H9 (cell line): Measurements from ENCODE around the gene HACE1. TPM values are rescaled to one million over a fixed set of nuclear protein-coding genes. Genes with fewer than 3 reads are reported as not detected.

ENCODE experiments used
- DNase-seq: peaks from one replicate; pipeline ENCODE4 v3.0.0-alpha.2; 2017
- H2AFZ ChIP-seq: one replicate; pipeline ENCODE4 v1.6.1; 2013; ENCODE audit warnings: mild to moderate bottlenecking, low read length, control low read depth, moderate library complexity
- H2AK5ac ChIP-seq: 2 replicates; pipeline ENCODE4 v1.6.1; 2013; ENCODE audit warnings: low read length, control low read depth, mixed read lengths; ENCODE audit not compliant: insufficient read length
- H2BK120ac ChIP-seq: one replicate; pipeline ENCODE4 v1.6.1; 2013; ENCODE audit warnings: low read depth, mild to moderate bottlenecking, low read length, control low read depth, inconsistent platforms; ENCODE audit not compliant: poor library complexity, severe bottlenecking
- H2BK12ac ChIP-seq: 2 replicates; pipeline ENCODE4 v1.6.1; 2013; ENCODE audit warnings: low read length, control low read depth, mixed read lengths, low read depth; ENCODE audit not compliant: insufficient read length
- H2BK15ac ChIP-seq: 2 replicates; pipeline ENCODE4 v1.6.1; 2013; ENCODE audit warnings: low read depth, low read length, control low read depth
- H2BK20ac ChIP-seq: one replicate; pipeline ENCODE4 v1.6.1; 2013; ENCODE audit warnings: low read depth, mild to moderate bottlenecking, low read length, control low read depth, inconsistent platforms; ENCODE audit not compliant: poor library complexity, severe bottlenecking
- H2BK5ac ChIP-seq: 2 replicates; pipeline ENCODE4 v1.6.1; 2013; ENCODE audit warnings: low read length, control low read depth, mixed read lengths; ENCODE audit not compliant: insufficient read length
- H3K14ac ChIP-seq: 2 replicates; pipeline ENCODE4 v1.6.1; 2013; ENCODE audit warnings: low read length, control low read depth; ENCODE audit not compliant: insufficient read depth
- H3K18ac ChIP-seq: 2 replicates; pipeline ENCODE4 v1.6.1; 2013; ENCODE audit warnings: low read depth, mild to moderate bottlenecking, mixed read lengths, low read length, control low read depth; ENCODE audit not compliant: insufficient read length
- H3K23ac ChIP-seq: 2 replicates; pipeline ENCODE4 v1.6.1; 2013; ENCODE audit warnings: low read length, control low read depth, mixed read lengths, low read depth; ENCODE audit not compliant: insufficient read length
- H3K23me2 ChIP-seq: 2 replicates; pipeline ENCODE4 v1.6.1; 2013; ENCODE audit warnings: low read depth, mild to moderate bottlenecking, mixed read lengths, low read length, control low read depth; ENCODE audit not compliant: insufficient read length, poor library complexity, severe bottlenecking
- H3K27ac ChIP-seq: 2 replicates; pipeline ENCODE4 v1.5.1; 2013; ENCODE audit warnings: low read length, control low read depth, mixed read lengths, low read depth; ENCODE audit not compliant: insufficient read length
- H3K27me3 ChIP-seq: 2 replicates; pipeline ENCODE4 v1.6.1; 2013; ENCODE audit warnings: low read length, control low read depth, inconsistent platforms; ENCODE audit not compliant: insufficient read depth
- H3K4ac ChIP-seq: 2 replicates; pipeline ENCODE4 v1.6.1; 2013; ENCODE audit warnings: low read depth, mild to moderate bottlenecking, control low read depth, inconsistent platforms, low read length, moderate library complexity
- H3K4me1 ChIP-seq: 2 replicates; pipeline ENCODE4 v1.6.1; 2013; ENCODE audit warnings: low read length, control low read depth, inconsistent platforms; ENCODE audit not compliant: insufficient read depth
- H3K4me2 ChIP-seq: 2 replicates; pipeline ENCODE4 v1.6.1; 2013; ENCODE audit warnings: low read length, control low read depth, mixed read lengths; ENCODE audit not compliant: insufficient read length, insufficient read depth
- H3K56ac ChIP-seq: 2 replicates; pipeline ENCODE4 v1.6.1; 2013; ENCODE audit warnings: low read depth, mild to moderate bottlenecking, mixed read lengths, low read length, control low read depth; ENCODE audit not compliant: insufficient read length
- H3K79me1 ChIP-seq: 2 replicates; pipeline ENCODE4 v1.6.1; 2013; ENCODE audit warnings: low read depth, mild to moderate bottlenecking, moderate library complexity, low read length, control low read depth, inconsistent platforms; ENCODE audit not compliant: insufficient read depth, poor library complexity, severe bottlenecking
- H3K79me2 ChIP-seq: 2 replicates; pipeline ENCODE4 v1.6.1; 2013; ENCODE audit warnings: low read length, control low read depth, inconsistent platforms; ENCODE audit not compliant: insufficient read depth
- H3K9ac ChIP-seq: 2 replicates; pipeline ENCODE4 v1.6.1; 2013; ENCODE audit warnings: low read length, control low read depth, mixed read lengths; ENCODE audit not compliant: insufficient read length; ENCODE audit errors: extremely low read depth
- H3K9me3 ChIP-seq: one replicate; pipeline ENCODE4 v1.6.1; 2013; ENCODE audit warnings: low read depth, low read length, inconsistent platforms; ENCODE audit not compliant: control insufficient read depth
- H3T11ph ChIP-seq: one replicate; pipeline ENCODE4 v1.6.1; 2013; ENCODE audit warnings: mild to moderate bottlenecking, low read length, control low read depth, inconsistent platforms
- H4K20me1 ChIP-seq: one replicate; pipeline ENCODE4 v1.6.1; 2013; ENCODE audit not compliant: control insufficient read depth, insufficient read length, insufficient read depth
- H4K5ac ChIP-seq: 2 replicates; pipeline ENCODE4 v1.6.1; 2013; ENCODE audit warnings: low read depth, mild to moderate bottlenecking, mixed read lengths, low read length, control low read depth; ENCODE audit not compliant: insufficient read length
- H4K8ac ChIP-seq: replicated peaks from 2 replicates; pipeline ENCODE4 v1.6.1; 2013; ENCODE audit warnings: low read length, control low read depth, mixed read lengths, low read depth; ENCODE audit not compliant: insufficient read length
- H4K91ac ChIP-seq: 2 replicates; pipeline ENCODE4 v1.6.1; 2013; ENCODE audit warnings: low read depth, mild to moderate bottlenecking, moderate library complexity, mixed read lengths, low read length, control low read depth; ENCODE audit not compliant: insufficient read length
- H3K27ac Mint-ChIP-seq, 3 experiments: 2 replicates in 2 of 3; 3 replicates in 1 of 3; pipeline ENCODE4 v1.8.0; 2020 to 2021; ENCODE audit warnings: mixed read lengths in 3 of 3, mild to moderate bottlenecking in 1 of 3, moderate library complexity in 1 of 3
- H3K27me3 Mint-ChIP-seq: 2 replicates; pipeline ENCODE4 v1.8.0; 2021; ENCODE audit warnings: low read depth, mild to moderate bottlenecking, moderate library complexity, mixed read lengths
- H3K36me3 Mint-ChIP-seq, 3 experiments: 2 replicates in 2 of 3; 3 replicates in 1 of 3; pipeline ENCODE4 v1.8.0; 2020 to 2021; ENCODE audit warnings: low read depth in 3 of 3, mixed read lengths in 3 of 3; ENCODE audit not compliant: insufficient read depth in 1 of 3
- H3K4me1 Mint-ChIP-seq, 2 experiments: 2 replicates each; pipeline ENCODE4 v1.8.0; 2020; ENCODE audit warnings: mixed read lengths in 2 of 2
- H3K4me3 Mint-ChIP-seq, 2 experiments: 2 replicates in 1 of 2; 3 replicates in 1 of 2; pipeline ENCODE4 v1.8.0; 2020 to 2021; ENCODE audit warnings: mild to moderate bottlenecking in 2 of 2, mixed read lengths in 2 of 2, moderate library complexity in 1 of 2
- H3K9me3 Mint-ChIP-seq, 2 experiments: 2 replicates in 1 of 2; 3 replicates in 1 of 2; pipeline ENCODE4 v1.8.0; 2020; ENCODE audit warnings: mild to moderate bottlenecking in 2 of 2, mixed read lengths in 2 of 2, moderate library complexity in 1 of 2
- WGBS: extraction: QIAGEN DNeasy Blood & Tissue Kit; methylation state at CpG from one replicate; pipeline ENCODE4 v1.1.7; 2013; ENCODE audit warnings: missing lambda C conversion rate, low lambda C conversion rate, mixed read lengths; ENCODE audit not compliant: insufficient read length; ENCODE audit errors: extremely low coverage; 5-methylcytosine and 5-hydroxymethylcytosine counted together
- total RNA-seq: library from RNA; stranded (reverse); gene quantifications from 2 replicates; pipeline ENCODE4 v1.2.1, GENCODE V29; 2021
- TF ChIP-seq, protein P1 (sequence below): fragments of 200-600 bp; sonication (generic); conservative IDR thresholded peaks from 3 replicates; pipeline ENCODE4 v1.8.0; 2021; ENCODE audit warnings: antibody characterized with exemption, mild to moderate bottlenecking

Gene HACE1
- total RNA-seq, 1 experiment from 2014 or later = 18.0 TPM

DNA sequence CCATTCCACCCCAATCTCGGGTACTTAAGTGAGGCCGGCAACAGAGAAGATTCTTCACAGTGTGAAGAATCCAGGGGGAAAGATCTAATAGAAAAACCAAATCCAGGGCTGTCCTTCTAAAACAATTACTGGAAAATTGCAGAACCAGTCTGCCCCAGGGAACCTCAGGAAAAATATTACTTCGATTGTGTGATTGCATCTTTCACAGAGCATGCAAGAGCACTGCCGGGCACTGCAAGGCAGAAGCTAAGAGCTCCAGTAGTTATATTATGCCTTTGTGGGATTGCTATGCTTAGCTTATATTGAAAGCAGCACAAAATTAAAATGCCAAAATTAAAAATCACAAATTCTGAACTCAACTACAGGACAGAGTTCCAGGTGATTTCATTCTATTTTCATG lies 175.9 kb downstream of the HACE1 start:
- Histone ChIP-seq H4K5ac (no peak overlapping the region), H3K79me2 (no peaks in the 10 kb centered on the region), H2BK120ac (no peak overlapping the region), H3K9me3 (no peaks in the 10 kb centered on the region), H2BK15ac (no peak overlapping the region), H3K4me1 (no peaks in the 10 kb centered on the region), H2BK20ac (no peak overlapping the region), H3K23me2 (peaks cover 3% of the 10 kb centered on the region), H4K8ac (no peak overlapping the region), H4K91ac (no peak overlapping the region), H3K4ac (no peak overlapping the region), H3K79me1 (no peaks in the 10 kb centered on the region), H3T11ph (no peak overlapping the region), H3K9ac (no peak overlapping the region), H3K27ac (no peak overlapping the region), H3K23ac (no peak overlapping the region), H2BK12ac (no peak overlapping the region), H3K4me2 (no peak overlapping the region), H2BK5ac (no peak overlapping the region), H2AK5ac (no peak overlapping the region), H3K18ac (no peak overlapping the region), H3K56ac (no peak overlapping the region), H3K14ac (no peak overlapping the region), H2AFZ (no peak overlapping the region), H3K27me3 (no peaks in the 10 kb centered on the region), H4K20me1 (no peaks in the 10 kb centered on the region)
- Mint-ChIP-seq H3K27me3 (no peaks in the 10 kb centered on the region), H3K4me3 (no peak overlapping the region), H3K9me3 (peaks cover 6 to 7% of the 10 kb centered on the region in 2 experiments; a peak in 3 of 5 replicates), H3K27ac (no peak overlapping the region), H3K36me3 (peaks cover 2 to 5% (median 3%) of the 10 kb centered on the region in 3 experiments; a peak in 3 of 7 replicates), H3K4me1 (0 out of 4 replicates have a peak, but pooled peaks cover 0 to 3% of the 10 kb centered on the region in 2 experiments)
- TF ChIP-seq, protein P1, sequence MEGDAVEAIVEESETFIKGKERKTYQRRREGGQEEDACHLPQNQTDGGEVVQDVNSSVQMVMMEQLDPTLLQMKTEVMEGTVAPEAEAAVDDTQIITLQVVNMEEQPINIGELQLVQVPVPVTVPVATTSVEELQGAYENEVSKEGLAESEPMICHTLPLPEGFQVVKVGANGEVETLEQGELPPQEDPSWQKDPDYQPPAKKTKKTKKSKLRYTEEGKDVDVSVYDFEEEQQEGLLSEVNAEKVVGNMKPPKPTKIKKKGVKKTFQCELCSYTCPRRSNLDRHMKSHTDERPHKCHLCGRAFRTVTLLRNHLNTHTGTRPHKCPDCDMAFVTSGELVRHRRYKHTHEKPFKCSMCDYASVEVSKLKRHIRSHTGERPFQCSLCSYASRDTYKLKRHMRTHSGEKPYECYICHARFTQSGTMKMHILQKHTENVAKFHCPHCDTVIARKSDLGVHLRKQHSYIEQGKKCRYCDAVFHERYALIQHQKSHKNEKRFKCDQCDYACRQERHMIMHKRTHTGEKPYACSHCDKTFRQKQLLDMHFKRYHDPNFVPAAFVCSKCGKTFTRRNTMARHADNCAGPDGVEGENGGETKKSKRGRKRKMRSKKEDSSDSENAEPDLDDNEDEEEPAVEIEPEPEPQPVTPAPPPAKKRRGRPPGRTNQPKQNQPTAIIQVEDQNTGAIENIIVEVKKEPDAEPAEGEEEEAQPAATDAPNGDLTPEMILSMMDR = no peak
- no peak for DNase-seq
- WGBS = no CpG with 5 or more reads among the region's 4 CpGs
